H1 (cell line): ENCODE data around the gene RBMS1. TPM values are rescaled to one million over a fixed set of nuclear protein-coding genes. Genes with fewer than 3 reads are reported as not detected.

Source experiments
- CHD7 ChIP-seq: fragments of 300-600 bp; sonication (generic); IDR thresholded peaks from 2 replicates; pipeline ENCODE4 v1.7.1; 2012; ENCODE audit warnings: low read length, moderate library complexity, mild to moderate bottlenecking, inconsistent platforms; ENCODE audit not compliant: insufficient replicate concordance
- polyA plus RNA-seq, 7 experiments: library from polyadenylated mRNA; depleted of rRNA in 3 of 7; stranded (reverse) in 5 of 7; unstranded in 2 of 7; fragments of >200 nt in 5 of 7; fragments of 200-250 nt in 2 of 7; gene quantifications; 1 replicate in 5 of 7; 2 replicates in 1 of 7; 4 replicates in 1 of 7; pipeline versions ENCODE4 v1.2.1 to v1.2.3, GENCODE V29; 2011 to 2013; ENCODE audit warnings: missing spikeins in 2 of 7, mixed read lengths in 2 of 7
- total RNA-seq: library from RNA; stranded (reverse); fragmentation: NEBNext Ultra II Directional; extraction: Animal tissue kit (Norgen Biotek cat#: 25700); gene quantifications from 2 replicates; pipeline ENCODE4 v1.2.1, GENCODE V29; 2021

The RBMS1 gene
- total and polyA plus RNA-seq, 2 of the 8 experiments (the other 6 are each of a cell fraction or from before 2014, with no cell fraction given), result 53.7 to 60.0 TPM

DNA sequence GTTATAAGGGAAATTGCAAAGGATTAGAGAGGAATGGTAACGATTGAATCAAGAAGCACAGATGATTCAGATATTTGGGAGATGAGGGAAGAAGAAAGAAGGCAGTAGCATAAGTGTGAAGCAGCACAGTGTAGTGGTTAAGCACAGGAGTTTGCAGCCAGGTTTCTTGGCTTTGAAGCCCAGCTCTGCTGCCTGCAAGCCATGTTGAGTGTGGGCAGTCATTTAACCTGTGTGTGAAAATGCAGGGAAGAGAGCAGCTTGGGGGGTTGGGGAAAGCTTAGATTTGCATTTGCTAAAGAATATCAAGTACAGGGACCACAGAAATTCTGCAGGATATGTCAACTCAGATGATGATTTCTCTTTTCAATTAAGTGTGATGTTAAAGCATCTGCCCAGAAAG is 21.5 kb upstream of the RBMS1 start (continued):
- TF ChIP-seq CHD7, result no peak
